ENCODE results near the gene NAV1.

GRCh38 chr1:201506092-201506491 is 32.8 kb upstream of the NAV1 start:
- no peak for TF ChIP-seq CTCF (IDR thresholded peaks at IDR 0.05)
- TF ChIP-seq POLR2A (IDR thresholded peaks at IDR 0.05): no peak
- TF ChIP-seq EP300 (IDR thresholded peaks at IDR 0.05): no peak
